Suprapubic skin (tissue), 4 donors: ENCODE data around the gene AKAP13. TPM values are rescaled to one million over a fixed set of nuclear protein-coding genes. Genes with fewer than 3 reads are reported as not detected.

Source experiments
- DNase-seq, 2 donors: peaks; one replicate each; pipeline ENCODE4 v3.0.0-alpha.2; 2019; ENCODE audit warnings: low spot score in 2 of 2
- H3K27ac ChIP-seq: fragments of 200-600 bp; sonication (generic); one replicate; pipeline ENCODE4 v1.5.1; 2019
- H3K27me3 ChIP-seq: fragments of 200-600 bp; sonication (generic); one replicate; pipeline ENCODE4 v1.5.1; 2019
- H3K36me3 ChIP-seq: fragments of 200-600 bp; sonication (generic); one replicate; pipeline ENCODE4 v1.5.1; 2019
- H3K4me1 ChIP-seq: fragments of 200-600 bp; sonication (generic); one replicate; pipeline ENCODE4 v1.5.1; 2019
- H3K4me3 ChIP-seq: fragments of 200-600 bp; sonication (generic); one replicate; pipeline ENCODE4 v1.5.1; 2019; ENCODE audit warnings: mild to moderate bottlenecking
- H3K9me3 ChIP-seq: fragments of 200-600 bp; sonication (generic); one replicate; pipeline ENCODE4 v1.5.1; 2019
- EP300 ChIP-seq: sonication (generic); formaldehyde crosslinking; IDR thresholded peaks from one replicate; pipeline ENCODE4 v1.6.1; 2017; ENCODE audit warnings: antibody characterized with exemption
- POLR2A ChIP-seq, 2 donors: fragments of 450-650 bp; IDR thresholded peaks; one replicate each; pipeline ENCODE4 v1.6.1; 2017; ENCODE audit warnings: antibody characterized with exemption in 2 of 2, mild to moderate bottlenecking in 2 of 2, moderate library complexity in 2 of 2
- POLR2AphosphoS5 ChIP-seq, 3 donors: sonication (generic); formaldehyde crosslinking; IDR thresholded peaks; one replicate each; pipeline ENCODE4 v1.6.1; 2017; ENCODE audit warnings: antibody characterized with exemption in 3 of 3
- WGBS: methylation state at CpG from one replicate; pipeline ENCODE4 v1.1.5; 2018; 5-methylcytosine and 5-hydroxymethylcytosine counted together
- total RNA-seq, 4 donors: library from RNA; depleted of rRNA; stranded (reverse); fragments of >200 nt; gene quantifications; one replicate each; pipeline ENCODE4 v1.1.0, GENCODE V29; 2016
- TF ChIP-seq, protein P1 (sequence below), 2 donors: fragments of 200-600 bp in 1 of 2; fragments of 450-650 bp in 1 of 2; sonication (generic) in 1 of 2; IDR thresholded peaks; one replicate each; pipeline ENCODE4 v1.5.1; 2016 to 2019; ENCODE audit warnings: antibody characterized with exemption in 2 of 2, mild to moderate bottlenecking in 1 of 2, moderate library complexity in 1 of 2

The AKAP13 gene
- total RNA-seq, 4 donors from 2014 or later = 124 to 249 (median 163) TPM

DNA sequence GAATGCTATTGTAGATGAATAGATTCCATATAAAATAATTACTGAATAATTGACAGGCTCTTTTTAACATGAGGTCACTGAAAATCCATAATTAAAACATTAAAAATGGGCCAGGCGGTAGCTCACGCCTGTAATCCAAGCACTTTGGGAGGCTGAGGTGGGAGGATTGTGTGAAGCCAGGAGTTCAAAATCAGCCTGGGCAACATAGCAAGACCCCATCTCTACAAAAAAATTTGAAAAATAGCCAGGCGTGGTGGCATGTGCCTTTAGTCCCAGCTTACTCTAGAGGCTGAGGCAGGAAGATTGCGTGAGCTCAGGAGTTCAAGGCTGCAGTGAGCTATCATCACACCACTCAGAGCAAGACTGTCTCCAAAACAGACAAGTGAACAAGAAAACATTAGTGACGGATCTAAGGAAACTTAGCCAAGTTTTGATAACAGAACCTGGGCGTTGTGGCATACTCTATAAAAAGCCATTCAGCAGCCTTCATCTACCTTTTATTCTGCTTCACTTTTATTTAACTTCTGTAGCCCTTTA is 303.8 kb downstream of the AKAP13 start:
- H3K36me3 ChIP-seq = peaks cover 72% of the 10 kb centered on the region

GRCh38 chr15:85685356-85685755 is 305.0 kb downstream of the AKAP13 start:
- H3K27me3 ChIP-seq = no peaks in the 10 kb centered on the region
- WGBS = 75% methylated on average over 9 of the region's 9 CpGs
- peaks cover 68% of the 10 kb centered on the region for H3K36me3 ChIP-seq
- H3K4me3 ChIP-seq = no peak overlapping the region
- no peaks in the 10 kb centered on the region for H3K9me3 ChIP-seq
- peaks cover 18% of the 10 kb centered on the region for H3K4me1 ChIP-seq
- DNase-seq = no peak
- H3K27ac ChIP-seq = no peak overlapping the region
- TF ChIP-seq POLR2A (IDR thresholded peaks at IDR 0.05) (no peak), EP300 (no peak), POLR2AphosphoS5 (IDR thresholded peaks at IDR 0.05) (no peak)
- TF ChIP-seq, protein P1, sequence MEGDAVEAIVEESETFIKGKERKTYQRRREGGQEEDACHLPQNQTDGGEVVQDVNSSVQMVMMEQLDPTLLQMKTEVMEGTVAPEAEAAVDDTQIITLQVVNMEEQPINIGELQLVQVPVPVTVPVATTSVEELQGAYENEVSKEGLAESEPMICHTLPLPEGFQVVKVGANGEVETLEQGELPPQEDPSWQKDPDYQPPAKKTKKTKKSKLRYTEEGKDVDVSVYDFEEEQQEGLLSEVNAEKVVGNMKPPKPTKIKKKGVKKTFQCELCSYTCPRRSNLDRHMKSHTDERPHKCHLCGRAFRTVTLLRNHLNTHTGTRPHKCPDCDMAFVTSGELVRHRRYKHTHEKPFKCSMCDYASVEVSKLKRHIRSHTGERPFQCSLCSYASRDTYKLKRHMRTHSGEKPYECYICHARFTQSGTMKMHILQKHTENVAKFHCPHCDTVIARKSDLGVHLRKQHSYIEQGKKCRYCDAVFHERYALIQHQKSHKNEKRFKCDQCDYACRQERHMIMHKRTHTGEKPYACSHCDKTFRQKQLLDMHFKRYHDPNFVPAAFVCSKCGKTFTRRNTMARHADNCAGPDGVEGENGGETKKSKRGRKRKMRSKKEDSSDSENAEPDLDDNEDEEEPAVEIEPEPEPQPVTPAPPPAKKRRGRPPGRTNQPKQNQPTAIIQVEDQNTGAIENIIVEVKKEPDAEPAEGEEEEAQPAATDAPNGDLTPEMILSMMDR (IDR thresholded peaks at IDR 0.05) = no peak

More for the DNA sequence above, 303.8 kb downstream of the AKAP13 start:
- WGBS = 87% methylated on average over 6 of the region's 6 CpGs
- TF ChIP-seq POLR2A (IDR thresholded peaks at IDR 0.05) (no peak), POLR2AphosphoS5 (IDR thresholded peaks at IDR 0.05) (no peak), EP300 (no peak)
- TF ChIP-seq, protein P1 (IDR thresholded peaks at IDR 0.05) = no peak
- Histone ChIP-seq H3K4me1 (peaks cover 6% of the 10 kb centered on the region), H3K27me3 (no peaks in the 10 kb centered on the region), H3K27ac (no peak overlapping the region), H3K9me3 (no peaks in the 10 kb centered on the region), H3K4me3 (no peak overlapping the region)
- DNase-seq = no peak

DNA sequence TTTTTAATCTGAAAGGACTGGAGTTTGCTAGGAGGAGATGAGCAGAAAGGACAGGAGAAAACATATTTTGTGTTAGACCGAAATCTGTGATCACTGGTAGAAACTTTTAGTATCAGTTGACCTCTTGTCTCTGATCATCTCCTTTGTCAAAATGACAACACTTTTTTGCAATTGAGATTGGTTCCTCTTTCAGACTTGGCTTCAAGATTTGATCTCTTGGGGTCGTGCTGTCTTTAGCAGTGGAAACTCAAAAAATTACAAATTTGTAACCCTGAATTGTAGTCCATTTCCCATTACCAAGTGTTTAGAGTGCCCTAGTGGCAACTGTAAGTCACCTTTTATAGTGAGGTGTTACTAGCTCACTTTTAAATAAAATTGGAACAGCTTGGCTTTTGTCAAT is 306.9 kb downstream of the AKAP13 start:
- H3K9me3 ChIP-seq = no peaks in the 10 kb centered on the region
- WGBS = 90% methylated on average over 2 of the region's 2 CpGs
- no peak overlapping the region for H3K4me3 ChIP-seq
- H3K27ac ChIP-seq = no peak overlapping the region
- TF ChIP-seq, protein P1 (IDR thresholded peaks at IDR 0.05) = no peak
- no peak for TF ChIP-seq POLR2A (IDR thresholded peaks at IDR 0.05)
- no peak for TF ChIP-seq EP300
- no peak for TF ChIP-seq POLR2AphosphoS5 (IDR thresholded peaks at IDR 0.05)
- peaks cover 71% of the 10 kb centered on the region for H3K36me3 ChIP-seq
- H3K27me3 ChIP-seq = no peaks in the 10 kb centered on the region
- H3K4me1 ChIP-seq = peaks cover 36% of the 10 kb centered on the region
- DNase-seq = no peak

DNA sequence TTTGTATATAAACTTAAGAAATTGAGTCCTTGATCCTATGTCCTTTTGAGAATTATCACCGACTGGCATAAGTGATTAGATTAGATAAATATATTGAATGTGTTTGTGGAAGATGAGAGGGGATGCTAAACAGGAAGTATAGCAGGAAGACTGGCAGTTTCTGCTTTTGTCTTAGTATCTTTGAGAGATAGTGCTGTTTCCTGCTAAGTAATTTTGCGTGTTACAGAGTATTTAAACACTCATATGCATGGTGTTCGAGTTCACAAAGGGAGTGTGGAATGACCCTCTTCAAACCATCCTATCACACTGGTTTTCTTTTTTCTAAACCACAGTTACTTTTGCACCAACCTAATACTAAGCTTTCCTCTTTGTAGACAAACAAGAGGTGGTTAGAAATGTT is 308.3 kb downstream of the AKAP13 start:
- Histone ChIP-seq H3K27me3 (no peaks in the 10 kb centered on the region), H3K27ac (peak overlapping the region; percentile 64), H3K4me3 (no peak overlapping the region), H3K36me3 (peaks cover 71% of the 10 kb centered on the region), H3K4me1 (peaks cover 46% of the 10 kb centered on the region), H3K9me3 (no peaks in the 10 kb centered on the region)
- WGBS = 54% methylated on average over 3 of the region's 3 CpGs
- DNase-seq = no peak
- TF ChIP-seq POLR2A (IDR thresholded peaks at IDR 0.05) = no peak

DNA sequence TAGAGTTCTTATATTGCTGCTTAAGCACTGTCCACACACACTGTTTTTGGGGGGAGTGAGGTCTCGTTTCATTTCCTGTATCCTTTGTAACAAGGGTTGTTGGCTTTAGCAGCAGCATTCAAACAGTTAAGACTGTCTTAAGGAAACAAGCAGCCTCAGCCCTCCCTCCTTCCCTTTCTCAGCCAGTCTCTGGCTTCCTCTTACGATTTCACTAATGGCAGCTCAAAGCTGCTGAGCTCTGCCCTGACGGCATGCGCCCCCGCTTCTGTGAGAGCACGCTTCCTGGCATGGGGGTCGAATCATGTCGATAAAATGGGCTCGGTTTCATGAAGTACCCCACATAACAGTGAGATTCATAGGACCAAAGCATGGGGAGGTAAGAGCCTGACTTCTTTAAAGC is 309.3 kb downstream of the AKAP13 start:
- H3K27me3 ChIP-seq = no peaks in the 10 kb centered on the region
- TF ChIP-seq, protein P1 (IDR thresholded peaks at IDR 0.05) = no peak
- no peak for TF ChIP-seq POLR2A (IDR thresholded peaks at IDR 0.05)
- no peak for TF ChIP-seq EP300
- no peak for TF ChIP-seq POLR2AphosphoS5 (IDR thresholded peaks at IDR 0.05)
- H3K36me3 ChIP-seq = peaks cover 69% of the 10 kb centered on the region
- peak overlapping the region; percentile 41 for H3K4me3 ChIP-seq
- 35% methylated on average over 9 of the region's 9 CpGs for WGBS
- peaks cover 46% of the 10 kb centered on the region for H3K4me1 ChIP-seq
- DNase-seq = no peak
- peak overlapping the region; percentile 64 for H3K27ac ChIP-seq
- H3K9me3 ChIP-seq = no peaks in the 10 kb centered on the region
